Measurements from ENCODE around the gene PSME4.
A peak's percentile ranks its signal among the peaks of the same experiment; 100 is the strongest.
"Not testable (repeated sequence)": the region's sequence is repeated elsewhere in the genome, so short reads cannot be mapped to it uniquely, and the experiment has no call there.

Gene PSME4

GRCh38 chr2:53939656-53940055 lies 31.1 kb downstream of the PSME4 start:
- H3K27me3 Mint-ChIP-seq (ENCODE audit: low read depth), result no peaks in the 10 kb centered on the region
- peaks cover 26% of the 10 kb centered on the region for H3K36me3 Mint-ChIP-seq (ENCODE audit: low read depth)
- H3K27ac Mint-ChIP-seq, result no peak overlapping the region
- H3K9me3 Mint-ChIP-seq, result no peaks in the 10 kb centered on the region
- H3K4me1 Mint-ChIP-seq (ENCODE audit: low read depth), result peaks cover 4% of the 10 kb centered on the region
- H3K4me3 Mint-ChIP-seq, result no peak overlapping the region

GRCh38 chr2:53938904-53939303 lies 31.9 kb downstream of the PSME4 start:
- H3K36me3 Mint-ChIP-seq (ENCODE audit: low read depth), result peaks cover 28% of the 10 kb centered on the region

GRCh38 chr2:53933329-53933728 lies 37.5 kb downstream of the PSME4 start:
- H3K27ac Mint-ChIP-seq, result no peak overlapping the region
- H3K9me3 Mint-ChIP-seq, result no peaks in the 10 kb centered on the region
- no peak overlapping the region for H3K4me3 Mint-ChIP-seq
- H3K27me3 Mint-ChIP-seq (ENCODE audit: low read depth), result no peaks in the 10 kb centered on the region
- H3K36me3 Mint-ChIP-seq (ENCODE audit: low read depth), result peaks cover 41% of the 10 kb centered on the region
- H3K4me1 Mint-ChIP-seq (ENCODE audit: low read depth), result peaks cover 3% of the 10 kb centered on the region

More at GRCh38 chr2:53938904-53939303, 31.9 kb downstream of the PSME4 start:
- H3K9me3 Mint-ChIP-seq, result no peaks in the 10 kb centered on the region
- H3K4me3 Mint-ChIP-seq, result no peak overlapping the region
- peaks cover 4% of the 10 kb centered on the region for H3K4me1 Mint-ChIP-seq (ENCODE audit: low read depth)
- H3K27ac Mint-ChIP-seq, result no peak overlapping the region
- no peaks in the 10 kb centered on the region for H3K27me3 Mint-ChIP-seq (ENCODE audit: low read depth)

- not testable (repeated sequence) for H3K4me1 Mint-ChIP-seq (ENCODE audit: low read depth); H3K27ac Mint-ChIP-seq; H3K9me3 Mint-ChIP-seq; H3K4me3 Mint-ChIP-seq; H3K27me3 Mint-ChIP-seq (ENCODE audit: low read depth)
- H3K36me3 Mint-ChIP-seq (ENCODE audit: low read depth), result peaks cover 40% of the 10 kb centered on the region
Observed at GRCh38 chr2:53926321-53926720, 44.5 kb downstream of the PSME4 start.

- H3K4me1 Mint-ChIP-seq (ENCODE audit: low read depth), result peaks cover 11% of the 10 kb centered on the region
- no peaks in the 10 kb centered on the region for H3K27me3 Mint-ChIP-seq (ENCODE audit: low read depth)
- H3K27ac Mint-ChIP-seq, result peak overlapping the region; percentile 56
- no peak overlapping the region for H3K4me3 Mint-ChIP-seq
- H3K36me3 Mint-ChIP-seq (ENCODE audit: low read depth), result peaks cover 21% of the 10 kb centered on the region
- no peaks in the 10 kb centered on the region for H3K9me3 Mint-ChIP-seq
Observed at GRCh38 chr2:53913721-53914120, 57.1 kb downstream of the PSME4 start.

- Mint-ChIP-seq H3K27me3 (ENCODE audit: low read depth) (no peaks in the 10 kb centered on the region), H3K4me3 (no peak overlapping the region), H3K4me1 (ENCODE audit: low read depth) (peaks cover 11% of the 10 kb centered on the region), H3K9me3 (no peaks in the 10 kb centered on the region), H3K27ac (no peak overlapping the region), H3K36me3 (ENCODE audit: low read depth) (peaks cover 38% of the 10 kb centered on the region)
Observed at GRCh38 chr2:53911434-53912189, 59.2 kb downstream of the PSME4 start.

- no peak overlapping the region for H3K27ac Mint-ChIP-seq
- no peaks in the 10 kb centered on the region for H3K27me3 Mint-ChIP-seq (ENCODE audit: low read depth)
- peaks cover 1% of the 10 kb centered on the region for H3K4me1 Mint-ChIP-seq (ENCODE audit: low read depth)
- no peaks in the 10 kb centered on the region for H3K9me3 Mint-ChIP-seq
- no peak overlapping the region for H3K4me3 Mint-ChIP-seq
- H3K36me3 Mint-ChIP-seq (ENCODE audit: low read depth), result peaks cover 37% of the 10 kb centered on the region
Observed at GRCh38 chr2:53907582-53907981, 63.2 kb downstream of the PSME4 start.

GRCh38 chr2:53905396-53905795 lies 65.4 kb downstream of the PSME4 start:
- Mint-ChIP-seq H3K4me1 (ENCODE audit: low read depth) (no peaks in the 10 kb centered on the region), H3K4me3 (no peak overlapping the region), H3K27me3 (ENCODE audit: low read depth) (no peaks in the 10 kb centered on the region), H3K27ac (no peak overlapping the region), H3K36me3 (ENCODE audit: low read depth) (peaks cover 37% of the 10 kb centered on the region), H3K9me3 (no peaks in the 10 kb centered on the region)

- Mint-ChIP-seq H3K27me3 (ENCODE audit: low read depth) (no peaks in the 10 kb centered on the region), H3K36me3 (ENCODE audit: low read depth) (peaks cover 36% of the 10 kb centered on the region), H3K4me1 (ENCODE audit: low read depth) (no peaks in the 10 kb centered on the region), H3K27ac (no peak overlapping the region), H3K4me3 (no peak overlapping the region), H3K9me3 (no peaks in the 10 kb centered on the region)
Observed at GRCh38 chr2:53903011-53903410, 67.8 kb downstream of the PSME4 start.

- no peaks in the 10 kb centered on the region for H3K4me1 Mint-ChIP-seq (ENCODE audit: low read depth)
- peaks cover 29% of the 10 kb centered on the region for H3K36me3 Mint-ChIP-seq (ENCODE audit: low read depth)
- H3K9me3 Mint-ChIP-seq, result no peaks in the 10 kb centered on the region
- no peak overlapping the region for H3K4me3 Mint-ChIP-seq
- H3K27me3 Mint-ChIP-seq (ENCODE audit: low read depth), result no peaks in the 10 kb centered on the region
- H3K27ac Mint-ChIP-seq, result no peak overlapping the region
Observed at GRCh38 chr2:53901192-53901591, 69.6 kb downstream of the PSME4 start.

GRCh38 chr2:53896864-53897263 lies 73.9 kb downstream of the PSME4 start:
- peaks cover 37% of the 10 kb centered on the region for H3K36me3 Mint-ChIP-seq (ENCODE audit: low read depth)
- H3K4me3 Mint-ChIP-seq, result no peak overlapping the region
- no peaks in the 10 kb centered on the region for H3K4me1 Mint-ChIP-seq (ENCODE audit: low read depth)
- no peaks in the 10 kb centered on the region for H3K27me3 Mint-ChIP-seq (ENCODE audit: low read depth)
- no peak overlapping the region for H3K27ac Mint-ChIP-seq
- no peaks in the 10 kb centered on the region for H3K9me3 Mint-ChIP-seq

- Mint-ChIP-seq H3K27me3 (ENCODE audit: low read depth) (no peaks in the 10 kb centered on the region), H3K36me3 (ENCODE audit: low read depth) (peaks cover 50% of the 10 kb centered on the region), H3K4me3 (no peak overlapping the region), H3K27ac (no peak overlapping the region), H3K4me1 (ENCODE audit: low read depth) (no peaks in the 10 kb centered on the region), H3K9me3 (no peaks in the 10 kb centered on the region)
Observed at GRCh38 chr2:53886406-53887280, 84.2 kb downstream of the PSME4 start.

GRCh38 chr2:53884883-53885282 lies 85.9 kb downstream of the PSME4 start:
- Mint-ChIP-seq H3K27me3 (ENCODE audit: low read depth) (no peaks in the 10 kb centered on the region), H3K9me3 (no peaks in the 10 kb centered on the region), H3K4me1 (ENCODE audit: low read depth) (no peaks in the 10 kb centered on the region), H3K36me3 (ENCODE audit: low read depth) (peaks cover 55% of the 10 kb centered on the region), H3K4me3 (no peak overlapping the region), H3K27ac (no peak overlapping the region)

- Mint-ChIP-seq H3K9me3 (no peaks in the 10 kb centered on the region), H3K4me1 (ENCODE audit: low read depth) (no peaks in the 10 kb centered on the region), H3K27ac (no peak overlapping the region), H3K27me3 (ENCODE audit: low read depth) (no peaks in the 10 kb centered on the region), H3K4me3 (no peak overlapping the region), H3K36me3 (ENCODE audit: low read depth) (peaks cover 46% of the 10 kb centered on the region)
Observed at GRCh38 chr2:53881986-53882385, 88.8 kb downstream of the PSME4 start.

- H3K9me3 Mint-ChIP-seq, result no peaks in the 10 kb centered on the region
- no peaks in the 10 kb centered on the region for H3K27me3 Mint-ChIP-seq (ENCODE audit: low read depth)
- H3K4me3 Mint-ChIP-seq, result no peak overlapping the region
- H3K27ac Mint-ChIP-seq, result no peak overlapping the region
- no peaks in the 10 kb centered on the region for H3K4me1 Mint-ChIP-seq (ENCODE audit: low read depth)
- peaks cover 40% of the 10 kb centered on the region for H3K36me3 Mint-ChIP-seq (ENCODE audit: low read depth)
Observed at GRCh38 chr2:53881360-53881759, 89.4 kb downstream of the PSME4 start.

Data from T-helper 1 cell treated with Interleukin-12 subunit alpha and Interleukin-12 subunit beta and Interleukin-4 antibody, amounts not matched to agents 30 μg/mL and 1 μg/mL, for 36 hours (primary cell).